Measurements from ENCODE around the gene IL27RA.

IL27RA gene

GRCh38 chr19:14089662-14090508 is 58.3 kb downstream of the IL27RA start:
- DNase-seq, result no peak

- DNase-seq, result peak; percentile 95
Measured at GRCh38 chr19:14090509-14091080, 59.0 kb downstream of the IL27RA start, which contains the start of gene SAMD1. Gene SAMD1 (minus strand): TSS chr19:14090751.

- peak; percentile 80 for DNase-seq
Measured at GRCh38 chr19:14091081-14091812, 59.7 kb downstream of the IL27RA start.

- peak; percentile 58 for DNase-seq
Measured at GRCh38 chr19:14091813-14092462, 60.4 kb downstream of the IL27RA start.

- no peak for DNase-seq
Measured at GRCh38 chr19:14093117-14093823, 61.7 kb downstream of the IL27RA start.

- no peak for DNase-seq
Measured at GRCh38 chr19:14094854-14095253, 63.3 kb downstream of the IL27RA start.

GRCh38 chr19:14096272-14096992 is 64.9 kb downstream of the IL27RA start:
- DNase-seq, result peak; percentile 11

- no peak for DNase-seq
Measured at GRCh38 chr19:14097532-14098151, 66.1 kb downstream of the IL27RA start.

GRCh38 chr19:14101003-14101545 is 69.5 kb downstream of the IL27RA start:
- no peak for DNase-seq

GRCh38 chr19:14102102-14102696 is 70.6 kb downstream of the IL27RA start:
- DNase-seq, result no peak

- DNase-seq, result peak; percentile 11
Measured at GRCh38 chr19:14102756-14103155, 71.2 kb downstream of the IL27RA start.

Measured in femur (tissue), 1 donor.